ENCODE results near the gene PHLPP2. TPM values are rescaled to one million over a fixed set of nuclear protein-coding genes. Genes with fewer than 3 reads are reported as not detected.

The PHLPP2 gene
- total RNA-seq, 1 donor = 12.7 TPM

- no peak for TF ChIP-seq CTCF (IDR thresholded peaks at IDR 0.05; ENCODE audit: extremely low read depth, low read depth, low read length)
- Histone ChIP-seq H3K27ac (ENCODE audit: low read depth, low read length) (no peak overlapping the region), H3K4me3 (ENCODE audit: insufficient read depth, low read length) (no peak overlapping the region), H3K36me3 (ENCODE audit: insufficient read depth, low read length) (peaks cover 4% of the 10 kb centered on the region), H3K79me2 (ENCODE audit: insufficient read depth, low read length) (peaks cover 62% of the 10 kb centered on the region), H3K4me1 (ENCODE audit: insufficient read depth, low read length) (peaks cover 7% of the 10 kb centered on the region), H3K9me3 (ENCODE audit: low read depth, low read length) (no peaks in the 10 kb centered on the region), H4K20me1 (ENCODE audit: insufficient read depth, low read length) (peaks cover 10% of the 10 kb centered on the region), H2AFZ (ENCODE audit: low read length) (no peak overlapping the region), H3K27me3 (ENCODE audit: insufficient read depth, low read length) (no peaks in the 10 kb centered on the region), H3K4me2 (ENCODE audit: insufficient read depth, low read length) (no peak overlapping the region)
- no peak for DNase-seq (ENCODE audit: insufficient read length, low spot score, missing footprints)
Measured at GRCh38 chr16:71721066-71721740, 3.3 kb downstream of the PHLPP2 start.

- no peak overlapping the region for H2AFZ ChIP-seq (ENCODE audit: low read length)
- H3K36me3 ChIP-seq (ENCODE audit: insufficient read depth, low read length) = peaks cover 5% of the 10 kb centered on the region
- H3K4me1 ChIP-seq (ENCODE audit: insufficient read depth, low read length) = peaks cover 27% of the 10 kb centered on the region
- TF ChIP-seq CTCF (IDR thresholded peaks at IDR 0.05; ENCODE audit: extremely low read depth, low read depth, low read length) = no peak
- H3K4me2 ChIP-seq (ENCODE audit: insufficient read depth, low read length) = no peak overlapping the region
- H4K20me1 ChIP-seq (ENCODE audit: insufficient read depth, low read length) = peaks cover 3% of the 10 kb centered on the region
- no peak overlapping the region for H3K27ac ChIP-seq (ENCODE audit: low read depth, low read length)
- no peak for DNase-seq (ENCODE audit: insufficient read length, low spot score, missing footprints)
- no peaks in the 10 kb centered on the region for H3K9me3 ChIP-seq (ENCODE audit: low read depth, low read length)
- H3K27me3 ChIP-seq (ENCODE audit: insufficient read depth, low read length) = no peaks in the 10 kb centered on the region
- H3K4me3 ChIP-seq (ENCODE audit: insufficient read depth, low read length) = no peak overlapping the region
- H3K79me2 ChIP-seq (ENCODE audit: insufficient read depth, low read length) = peaks cover 71% of the 10 kb centered on the region
Measured at GRCh38 chr16:71712501-71712900, 12.0 kb downstream of the PHLPP2 start.

GRCh38 chr16:71711789-71712188, 12.7 kb downstream of the PHLPP2 start:
- H3K27ac ChIP-seq (ENCODE audit: low read depth, low read length) = no peak overlapping the region
- H3K4me3 ChIP-seq (ENCODE audit: insufficient read depth, low read length) = no peak overlapping the region
- H4K20me1 ChIP-seq (ENCODE audit: insufficient read depth, low read length) = peaks cover 3% of the 10 kb centered on the region
- no peak overlapping the region for H2AFZ ChIP-seq (ENCODE audit: low read length)
- H3K9me3 ChIP-seq (ENCODE audit: low read depth, low read length) = no peaks in the 10 kb centered on the region
- peaks cover 31% of the 10 kb centered on the region for H3K4me1 ChIP-seq (ENCODE audit: insufficient read depth, low read length)
- no peak for DNase-seq (ENCODE audit: insufficient read length, low spot score, missing footprints)
- H3K4me2 ChIP-seq (ENCODE audit: insufficient read depth, low read length) = no peak overlapping the region
- peaks cover 5% of the 10 kb centered on the region for H3K36me3 ChIP-seq (ENCODE audit: insufficient read depth, low read length)
- peaks cover 68% of the 10 kb centered on the region for H3K79me2 ChIP-seq (ENCODE audit: insufficient read depth, low read length)
- no peaks in the 10 kb centered on the region for H3K27me3 ChIP-seq (ENCODE audit: insufficient read depth, low read length)
- no peak for TF ChIP-seq CTCF (IDR thresholded peaks at IDR 0.05; ENCODE audit: extremely low read depth, low read depth, low read length)

GRCh38 chr16:71709229-71709781, 15.2 kb downstream of the PHLPP2 start:
- peaks cover 3% of the 10 kb centered on the region for H4K20me1 ChIP-seq (ENCODE audit: insufficient read depth, low read length)

More at GRCh38 chr16:71709229-71709781, 15.2 kb downstream of the PHLPP2 start:
- DNase-seq (ENCODE audit: insufficient read length, low spot score, missing footprints) = peak; percentile 66
- peak overlapping the region; percentile 3 for H3K4me3 ChIP-seq (ENCODE audit: insufficient read depth, low read length)
- H3K4me2 ChIP-seq (ENCODE audit: insufficient read depth, low read length) = peak overlapping the region; percentile 71
- H3K4me1 ChIP-seq (ENCODE audit: insufficient read depth, low read length) = peaks cover 31% of the 10 kb centered on the region
- no peaks in the 10 kb centered on the region for H3K27me3 ChIP-seq (ENCODE audit: insufficient read depth, low read length)
- TF ChIP-seq CTCF (IDR thresholded peaks at IDR 0.05; ENCODE audit: extremely low read depth, low read depth, low read length) = no peak
- H3K79me2 ChIP-seq (ENCODE audit: insufficient read depth, low read length) = peaks cover 66% of the 10 kb centered on the region
- no peaks in the 10 kb centered on the region for H3K9me3 ChIP-seq (ENCODE audit: low read depth, low read length)
- H2AFZ ChIP-seq (ENCODE audit: low read length) = no peak overlapping the region
- H3K36me3 ChIP-seq (ENCODE audit: insufficient read depth, low read length) = peaks cover 4% of the 10 kb centered on the region
- H3K27ac ChIP-seq (ENCODE audit: low read depth, low read length) = peak overlapping the region; percentile 42

Measured in osteoblast (primary cell).